Peyer's patch (tissue), 4 donors: Measurements from ENCODE around the gene NCKAP5L.

Experiments used
- CTCF ChIP-seq, 6 experiments: fragments of 450-650 bp in 4 of 6; fragments of 200-600 bp in 2 of 6; sonication (generic) in 1 of 6; IDR thresholded peaks; one replicate each; pipeline ENCODE4 v1.5.1; 2017 to 2019; ENCODE audit warnings: antibody characterized with exemption in 6 of 6, mild to moderate bottlenecking in 3 of 6, moderate library complexity in 1 of 6
- POLR2A ChIP-seq, 2 donors: fragments of 450-650 bp; IDR thresholded peaks; one replicate each; pipeline ENCODE4 v1.5.1; 2017; ENCODE audit warnings: antibody characterized with exemption in 2 of 2, mild to moderate bottlenecking in 2 of 2, moderate library complexity in 2 of 2

GRCh38 chr12:49868449-49868848 lies 40.2 kb upstream of the NCKAP5L start:
- no peak for TF ChIP-seq CTCF (IDR thresholded peaks at IDR 0.05)
- no peak for TF ChIP-seq POLR2A (IDR thresholded peaks at IDR 0.05)
